Smooth muscle cell (in vitro differentiated cells): ENCODE results near the gene ANAPC5. TPM values are rescaled to one million over a fixed set of nuclear protein-coding genes. Genes with fewer than 3 reads are reported as not detected.

ENCODE experiments used
- DNase-seq: peaks from one replicate; lab custom pipeline; 2025; ENCODE audit not compliant: unreplicated experiment; lab: John Stamatoyannopoulos, UW
- H2AFZ ChIP-seq: fragments of 200-600 bp; sonication (generic); 2 replicates; pipeline ENCODE4 v1.6.0; 2016; ENCODE audit warnings: antibody characterized with exemption, low read depth, mild to moderate bottlenecking
- H3F3A ChIP-seq: fragments of 200-600 bp; sonication (generic); 2 replicates; pipeline ENCODE4 v1.6.0; 2017; ENCODE audit warnings: antibody characterized with exemption, low read depth
- H3K27ac ChIP-seq: fragments of 200-600 bp; sonication (generic); 2 replicates; pipeline ENCODE4 v1.5.1; 2016; ENCODE audit warnings: low read depth, mild to moderate bottlenecking
- H3K27me3 ChIP-seq: fragments of 200-600 bp; sonication (generic); 2 replicates; pipeline ENCODE4 v1.6.1; 2016; ENCODE audit warnings: low read depth, mild to moderate bottlenecking
- H3K36me3 ChIP-seq: fragments of 200-600 bp; sonication (generic); 2 replicates; pipeline ENCODE4 v1.5.1; 2016; ENCODE audit warnings: low read depth
- H3K4me1 ChIP-seq: fragments of 200-600 bp; sonication (generic); 2 replicates; pipeline ENCODE4 v1.5.1; 2016; ENCODE audit warnings: low read depth
- H3K4me2 ChIP-seq: fragments of 200-600 bp; sonication (generic); 2 replicates; pipeline ENCODE4 v1.6.0; 2016; ENCODE audit warnings: mild to moderate bottlenecking
- H3K4me3 ChIP-seq: fragments of 200-600 bp; sonication (generic); 2 replicates; pipeline ENCODE4 v1.5.1; 2016; ENCODE audit warnings: mild to moderate bottlenecking
- H3K79me2 ChIP-seq: fragments of 200-600 bp; sonication (generic); 2 replicates; pipeline ENCODE4 v1.6.0; 2016; ENCODE audit warnings: low read depth, mild to moderate bottlenecking
- H3K9ac ChIP-seq: fragments of 200-600 bp; sonication (generic); 2 replicates; pipeline ENCODE4 v1.6.0; 2016; ENCODE audit warnings: low read depth
- H3K9me3 ChIP-seq: fragments of 200-600 bp; sonication (generic); replicated peaks from 2 replicates; pipeline ENCODE4 v1.5.1; 2016; ENCODE audit warnings: low read depth
- H4K20me1 ChIP-seq: fragments of 200-600 bp; sonication (generic); 2 replicates; pipeline ENCODE4 v1.6.0; 2016; ENCODE audit warnings: low read depth
- WGBS: methylation state at CpG from one replicate; pipeline ENCODE4 v1.1.7; 2016; ENCODE audit warnings: low lambda C conversion rate; 5-methylcytosine and 5-hydroxymethylcytosine counted together
- polyA plus RNA-seq: library from polyadenylated mRNA; unstranded; fragments of >200 nt; fragmentation: Nextera tagmentation; extraction: Ambion mirVana; gene quantifications from 2 replicates; pipeline ENCODE4 v1.2.1, GENCODE V29; 2016
- total RNA-seq: library from RNA; depleted of rRNA; stranded (reverse); fragments of >200 nt; gene quantifications from 2 replicates; pipeline ENCODE4 v1.2.3, GENCODE V29; 2014
- TF ChIP-seq, protein P1 (sequence below): fragments of 200-600 bp; sonication (generic); IDR thresholded peaks from 2 replicates; pipeline ENCODE4 v1.5.1; 2017; ENCODE audit warnings: borderline replicate concordance, mild to moderate bottlenecking, antibody characterized with exemption; ENCODE audit not compliant: insufficient read depth, poor library complexity, severe bottlenecking

The ANAPC5 gene
- total and polyA plus RNA-seq, 2 experiments from 2014 or later: 109 to 121 TPM

DNA sequence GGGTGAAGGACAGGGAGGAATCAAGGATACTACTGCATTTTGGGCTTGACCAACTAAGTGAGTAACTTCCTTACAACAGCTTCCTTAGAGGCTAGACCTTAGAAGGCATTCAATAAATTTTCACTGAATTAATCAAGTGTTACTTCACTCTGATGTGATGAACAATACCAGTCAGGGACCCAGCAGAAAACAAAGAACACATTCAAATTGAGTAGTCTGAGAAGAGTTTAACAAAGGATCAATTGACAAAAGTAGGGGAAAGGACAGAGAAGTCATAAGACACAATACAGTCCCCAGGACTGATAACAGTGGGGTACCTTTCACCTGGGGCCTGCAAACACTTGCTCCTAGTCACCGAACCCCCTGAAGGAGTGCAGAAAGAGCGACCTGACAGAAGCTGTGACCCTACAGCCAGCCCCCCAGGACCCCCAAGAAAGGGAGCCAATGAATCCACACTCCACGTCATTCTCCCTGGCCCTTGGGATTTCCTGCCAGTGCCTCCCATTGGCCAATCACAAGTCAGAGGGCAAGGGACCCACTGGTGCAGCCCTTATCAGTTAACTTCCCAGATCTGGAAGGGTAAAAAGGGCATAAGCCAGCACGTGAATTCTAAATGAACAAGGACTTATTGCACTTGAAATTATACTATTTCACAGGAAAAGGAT is 6.9 kb downstream of the ANAPC5 start:
- Histone ChIP-seq H2AFZ (no peak overlapping the region), H3K4me2 (no peak overlapping the region), H3K27me3 (no peaks in the 10 kb centered on the region), H3K4me3 (no peak overlapping the region), H4K20me1 (peaks cover 23% of the 10 kb centered on the region), H3K9me3 (no peaks in the 10 kb centered on the region), H3K27ac (no peak overlapping the region), H3K4me1 (no peaks in the 10 kb centered on the region), H3K36me3 (peaks cover 9% of the 10 kb centered on the region), H3F3A (no peaks in the 10 kb centered on the region), H3K79me2 (peaks cover 28% of the 10 kb centered on the region), H3K9ac (no peak overlapping the region)
- TF ChIP-seq, protein P1, sequence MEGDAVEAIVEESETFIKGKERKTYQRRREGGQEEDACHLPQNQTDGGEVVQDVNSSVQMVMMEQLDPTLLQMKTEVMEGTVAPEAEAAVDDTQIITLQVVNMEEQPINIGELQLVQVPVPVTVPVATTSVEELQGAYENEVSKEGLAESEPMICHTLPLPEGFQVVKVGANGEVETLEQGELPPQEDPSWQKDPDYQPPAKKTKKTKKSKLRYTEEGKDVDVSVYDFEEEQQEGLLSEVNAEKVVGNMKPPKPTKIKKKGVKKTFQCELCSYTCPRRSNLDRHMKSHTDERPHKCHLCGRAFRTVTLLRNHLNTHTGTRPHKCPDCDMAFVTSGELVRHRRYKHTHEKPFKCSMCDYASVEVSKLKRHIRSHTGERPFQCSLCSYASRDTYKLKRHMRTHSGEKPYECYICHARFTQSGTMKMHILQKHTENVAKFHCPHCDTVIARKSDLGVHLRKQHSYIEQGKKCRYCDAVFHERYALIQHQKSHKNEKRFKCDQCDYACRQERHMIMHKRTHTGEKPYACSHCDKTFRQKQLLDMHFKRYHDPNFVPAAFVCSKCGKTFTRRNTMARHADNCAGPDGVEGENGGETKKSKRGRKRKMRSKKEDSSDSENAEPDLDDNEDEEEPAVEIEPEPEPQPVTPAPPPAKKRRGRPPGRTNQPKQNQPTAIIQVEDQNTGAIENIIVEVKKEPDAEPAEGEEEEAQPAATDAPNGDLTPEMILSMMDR: no peak
- no peak for DNase-seq
- 90% methylated on average over 4 of the region's 4 CpGs for WGBS

- Histone ChIP-seq H3K27me3 (no peaks in the 10 kb centered on the region), H3K9me3 (no peaks in the 10 kb centered on the region), H3K79me2 (peaks cover 21% of the 10 kb centered on the region), H3F3A (no peaks in the 10 kb centered on the region), H3K4me1 (no peaks in the 10 kb centered on the region), H3K27ac (no peak overlapping the region), H3K9ac (no peak overlapping the region), H4K20me1 (peaks cover 23% of the 10 kb centered on the region), H3K4me2 (no peak overlapping the region), H2AFZ (no peak overlapping the region), H3K4me3 (no peak overlapping the region), H3K36me3 (peaks cover 9% of the 10 kb centered on the region)
- TF ChIP-seq, protein P1: no peak
- no peak for DNase-seq
- 86% methylated on average over 3 of the region's 3 CpGs for WGBS
Measured at GRCh38 chr12:121344506-121344905, 7.7 kb downstream of the ANAPC5 start.

GRCh38 chr12:121337416-121337815 is 14.8 kb downstream of the ANAPC5 start:
- Histone ChIP-seq H3F3A (no peaks in the 10 kb centered on the region), H3K9me3 (no peaks in the 10 kb centered on the region), H3K9ac (no peak overlapping the region), H3K27ac (no peak overlapping the region), H3K79me2 (no peaks in the 10 kb centered on the region), H3K4me3 (no peak overlapping the region), H3K4me2 (no peak overlapping the region), H2AFZ (no peak overlapping the region), H3K4me1 (no peaks in the 10 kb centered on the region), H3K27me3 (no peaks in the 10 kb centered on the region), H3K36me3 (peaks cover 7% of the 10 kb centered on the region), H4K20me1 (no peaks in the 10 kb centered on the region)
- TF ChIP-seq, protein P1: no peak
- 100% methylated on average over 4 of the region's 4 CpGs for WGBS
- no peak for DNase-seq
